Measurements from ENCODE around the gene CRPPA. TPM values are rescaled to one million over a fixed set of nuclear protein-coding genes. Genes with fewer than 3 reads are reported as not detected.
A peak's percentile ranks its signal among the peaks of the same experiment; 100 is the strongest.

The CRPPA gene
- total and polyA plus RNA-seq, 2 of the 4 experiments (the other 2 are of a cell fraction): 0.67 to 1.3 TPM

DNA sequence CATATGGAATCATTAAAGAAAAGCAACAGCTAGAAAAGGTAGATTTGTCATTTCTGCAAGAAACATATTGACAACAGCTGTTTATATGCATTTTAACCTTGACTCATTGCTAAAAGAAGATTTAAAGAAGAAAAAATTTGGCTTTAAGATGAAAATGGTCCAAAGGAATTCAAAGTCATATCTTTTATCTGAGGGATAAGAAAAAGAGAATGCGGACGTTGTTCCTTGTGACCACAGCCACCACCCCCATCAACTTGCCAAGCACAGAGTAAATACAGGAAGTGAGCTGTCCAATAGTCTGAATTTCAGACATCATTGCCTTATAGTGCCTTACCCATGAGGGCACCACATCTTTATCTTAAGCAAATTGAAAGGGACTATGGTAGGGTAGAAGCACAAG lies 7.3 kb upstream of the CRPPA start:
- peak; percentile 84 for DNase-seq
- POLR2A ChIA-PET (ENCODE audit: unreplicated experiment): no interaction called here

More for the DNA sequence above, 7.3 kb upstream of the CRPPA start:
- no peak overlapping the region for H3K4me3 ChIP-seq (ENCODE audit: insufficient read depth, low read depth, low read length)
- dilution Hi-C loops (cut with HindIII; ENCODE audit: low sequenced_read_pairs, unreplicated experiment) (no loop called here), in situ Hi-C loops (cut with MboI; ENCODE audit: low sequenced_read_pairs) (no loop called here), intact Hi-C loops (cut with micrococcal nuclease) (loop anchor here (10.0 kb wide), 1 partner anchor 486 kb away; no protein-coding TSS in a partner anchor)
- H4K91ac ChIP-seq (ENCODE audit: insufficient read depth, low read depth, low read length): peak overlapping the region; percentile 76; the same call in 1 of the 2 replicates
- H3K56ac ChIP-seq (ENCODE audit: extremely low read depth, insufficient read depth, low read length): no peak overlapping the region
- H3K4me1 ChIP-seq (ENCODE audit: control insufficient read depth, insufficient read depth, low read length): peaks cover 4% of the 10 kb centered on the region; the same call in 1 of the 2 replicates
- H3K9me3 ChIP-seq (ENCODE audit: control insufficient read depth, insufficient read depth, low read length): no peaks in the 10 kb centered on the region
- H4K20me1 ChIP-seq (ENCODE audit: insufficient read depth, low read length): no peaks in the 10 kb centered on the region
- no TSS peak for BruUV-seq (replicated peaks)
- TF ChIP-seq USF2 (IDR thresholded peaks at IDR 0.05; ENCODE audit: low read depth, low read length): no peak
- no peak for TF ChIP-seq NFE2L2 (IDR thresholded peaks at IDR 0.05; ENCODE audit: low read depth, low read length)
- TF ChIP-seq, protein P1, sequence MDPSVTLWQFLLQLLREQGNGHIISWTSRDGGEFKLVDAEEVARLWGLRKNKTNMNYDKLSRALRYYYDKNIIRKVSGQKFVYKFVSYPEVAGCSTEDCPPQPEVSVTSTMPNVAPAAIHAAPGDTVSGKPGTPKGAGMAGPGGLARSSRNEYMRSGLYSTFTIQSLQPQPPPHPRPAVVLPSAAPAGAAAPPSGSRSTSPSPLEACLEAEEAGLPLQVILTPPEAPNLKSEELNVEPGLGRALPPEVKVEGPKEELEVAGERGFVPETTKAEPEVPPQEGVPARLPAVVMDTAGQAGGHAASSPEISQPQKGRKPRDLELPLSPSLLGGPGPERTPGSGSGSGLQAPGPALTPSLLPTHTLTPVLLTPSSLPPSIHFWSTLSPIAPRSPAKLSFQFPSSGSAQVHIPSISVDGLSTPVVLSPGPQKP (IDR thresholded peaks at IDR 0.05; ENCODE audit: borderline replicate concordance, low read depth, low read length): no peak
- TF ChIP-seq RFX5 (IDR thresholded peaks at IDR 0.05; ENCODE audit: low read depth, low read length): no peak
- no peak for TF ChIP-seq MAZ (IDR thresholded peaks at IDR 0.05; ENCODE audit: borderline replicate concordance, low read depth, low read length)
- TF ChIP-seq FOS (IDR thresholded peaks at IDR 0.05; ENCODE audit: low read depth, low read length): no peak
- no peak for TF ChIP-seq SMC3 (IDR thresholded peaks at IDR 0.05; ENCODE audit: low read depth, low read length)
- no peak for TF ChIP-seq POLR2A (IDR thresholded peaks at IDR 0.05; ENCODE audit: low read depth, low read length)
- CTCF ChIA-PET: interaction anchor here (0.6 to 1.3 kb wide), 2 partner anchors 262 to 351 kb away, joined by 3 to 4 read pairs; no protein-coding TSS in a partner anchor
- H3K4me2 ChIP-seq (ENCODE audit: low read depth, low read length): no peak overlapping the region; the same call in 1 of the 2 replicates
- H3K14ac ChIP-seq (replicated peaks; ENCODE audit: low read depth, low read length): 0 out of 2 replicates have a peak overlapping the region, but pooled peaks have one; percentile 17
- H2BK20ac ChIP-seq (ENCODE audit: low read depth, low read length): peak overlapping the region; percentile 10; the same call in 1 of the 2 replicates
- H3K18ac ChIP-seq (ENCODE audit: low read depth, low read length): no peak overlapping the region; the same call in 1 of the 2 replicates
- H3K27ac ChIP-seq (ENCODE audit: insufficient read depth, low read length): no peak overlapping the region
- no CpG with 5 or more reads among the region's 2 CpGs for WGBS, 2 experiments (ENCODE audit: extremely low coverage in 2 of 2, insufficient read length in 1 of 2)
- H2BK120ac ChIP-seq (ENCODE audit: low read depth, low read length): peak overlapping the region; percentile 83
- H3K79me1 ChIP-seq (ENCODE audit: low read depth in 1 of 2, low read length in 2 of 2): no peaks in the 10 kb centered on the region
- H3K27me3 ChIP-seq (ENCODE audit: control insufficient read depth, insufficient read depth, low read length): no peaks in the 10 kb centered on the region
- H4K5ac ChIP-seq (ENCODE audit: low read depth, low read length): no peak overlapping the region
- H3K9ac ChIP-seq (ENCODE audit: low read depth, low read length): no peak overlapping the region
- H4K8ac ChIP-seq (ENCODE audit: low read depth in 2 of 2, low read length in 2 of 2): no peak overlapping the region
- peaks cover 3% of the 10 kb centered on the region; the same call in 1 of the 2 replicates for H3K9me1 ChIP-seq (ENCODE audit: insufficient read depth, low read length)
- no peak overlapping the region for H2AK5ac ChIP-seq (ENCODE audit: low read depth, low read length)
- H2AFZ ChIP-seq (replicated peaks; ENCODE audit: low read length, poor library complexity): no peak overlapping the region
- H2BK15ac ChIP-seq (ENCODE audit: low read depth, low read length): no peak overlapping the region; the same call in 2 of the 3 replicates
- H3K23ac ChIP-seq (ENCODE audit: low read depth, low read length): peak overlapping the region; percentile 92; the same call in 1 of the 2 replicates
- ATAC-seq (ENCODE audit: low read depth): peak; percentile 84
- H3K36me3 ChIP-seq (ENCODE audit: control insufficient read depth, insufficient read depth, low read length): no peaks in the 10 kb centered on the region
- peak overlapping the region; percentile 82 for H2BK5ac ChIP-seq (ENCODE audit: low read depth, low read length, poor library complexity, severe bottlenecking)
- H3K4ac ChIP-seq (ENCODE audit: low read depth, low read length): no peak overlapping the region
- H2AK9ac ChIP-seq (replicated peaks; ENCODE audit: low read depth, low read length, poor library complexity): no peak overlapping the region

Data from IMR-90 (cell line).